ENCODE results near the gene TMPRSS11A.

Gene TMPRSS11A

DNA sequence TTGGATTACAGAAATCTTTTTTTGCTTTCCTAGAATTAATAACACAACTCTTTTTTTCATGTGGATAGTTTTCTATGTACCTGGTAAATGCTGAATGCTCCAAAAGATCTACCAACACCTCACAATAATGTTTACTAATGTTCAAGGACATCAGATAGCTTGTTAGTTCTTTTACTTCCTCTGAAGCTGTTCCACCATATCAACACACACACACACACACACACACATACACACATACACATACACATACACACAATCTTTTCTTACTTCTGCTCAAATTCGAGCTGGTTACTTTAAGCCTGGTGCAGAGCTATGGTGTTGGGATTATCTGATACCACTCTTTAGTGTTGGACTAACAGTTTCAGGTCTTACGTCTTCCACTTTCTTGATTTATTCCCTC is 51.2 kb downstream of the TMPRSS11A start:
- no peak for DNase-seq

- no peak for DNase-seq
These were observed 51.7 kb downstream of the TMPRSS11A start for GRCh38 chr4:67911638-67912037.

- DNase-seq: no peak
These were observed 52.2 kb downstream of the TMPRSS11A start for GRCh38 chr4:67911141-67911540.

- no peak for DNase-seq
These were observed 52.7 kb downstream of the TMPRSS11A start for GRCh38 chr4:67910585-67910905.

- DNase-seq: no peak
These were observed 53.2 kb downstream of the TMPRSS11A start for GRCh38 chr4:67909905-67910584.

DNA sequence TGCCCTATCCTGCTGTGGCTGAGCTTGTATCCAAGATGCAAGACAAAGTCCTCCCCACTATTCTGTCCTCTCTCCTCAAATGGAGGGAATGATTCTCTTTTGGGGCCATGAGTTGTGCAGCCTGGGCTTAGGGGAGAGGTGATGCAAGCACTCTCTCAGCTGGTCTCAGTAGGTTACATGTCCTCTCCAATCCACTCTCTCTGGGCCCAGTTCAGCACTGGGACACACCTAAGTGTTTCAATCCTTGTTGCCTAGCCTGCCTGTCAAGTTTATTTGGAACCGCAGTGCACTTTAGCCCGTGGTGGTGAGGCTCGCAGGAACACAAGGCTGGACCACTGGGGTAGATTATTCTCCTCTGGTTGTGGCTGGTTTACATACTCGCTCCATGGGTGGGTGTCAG is 55.6 kb downstream of the TMPRSS11A start:
- DNase-seq: no peak

- DNase-seq: no peak
These were observed 64.2 kb downstream of the TMPRSS11A start for GRCh38 chr4:67899096-67899495.

GRCh38 chr4:67897686-67898085 is 65.6 kb downstream of the TMPRSS11A start:
- no peak for DNase-seq

GRCh38 chr4:67896421-67897065 is 66.8 kb downstream of the TMPRSS11A start:
- DNase-seq: no peak

GRCh38 chr4:67894659-67895058 is 68.6 kb downstream of the TMPRSS11A start:
- no peak for DNase-seq

DNA sequence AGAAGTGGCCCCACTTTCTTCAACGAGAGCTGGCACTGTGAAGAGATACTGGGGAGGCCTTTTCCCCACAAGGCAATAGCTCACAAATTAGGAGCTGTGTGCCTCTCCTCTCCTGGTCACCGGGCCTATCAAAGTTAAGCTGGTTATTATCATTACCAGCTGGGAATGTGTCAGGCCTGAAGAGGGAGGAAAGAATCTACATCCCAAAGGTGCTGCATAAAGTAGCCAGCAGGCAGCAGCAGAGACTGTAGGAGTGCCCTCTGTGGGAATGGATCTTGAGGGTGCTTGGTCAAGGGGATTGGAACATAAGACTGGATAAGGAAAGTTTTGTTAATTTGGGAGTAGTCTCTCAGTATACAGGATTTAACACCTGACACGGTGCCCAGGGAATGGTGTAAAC is 70.4 kb downstream of the TMPRSS11A start:
- DNase-seq: no peak

- DNase-seq: no peak
These were observed 71.0 kb downstream of the TMPRSS11A start for GRCh38 chr4:67892253-67892652.

DNA sequence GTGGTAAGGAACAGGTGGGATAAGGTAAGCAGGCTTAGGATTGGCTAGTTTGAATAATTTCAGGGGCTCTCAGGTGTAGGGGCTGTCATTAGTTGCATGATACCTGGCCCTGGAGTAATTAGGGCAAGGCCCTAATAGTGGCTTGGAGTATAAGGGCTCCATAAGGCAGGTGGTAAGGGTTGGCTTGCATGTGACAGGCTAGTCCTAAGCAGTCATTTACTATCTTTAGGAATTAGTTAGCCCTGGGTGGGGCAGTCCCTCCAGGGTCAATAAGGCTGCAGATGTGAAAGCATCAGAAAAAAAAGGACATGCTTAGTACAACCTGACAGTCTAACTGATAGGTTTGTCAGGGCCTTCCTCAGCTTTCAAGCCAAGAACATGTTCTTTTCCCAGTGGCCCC is 71.6 kb downstream of the TMPRSS11A start:
- DNase-seq: no peak

DNA sequence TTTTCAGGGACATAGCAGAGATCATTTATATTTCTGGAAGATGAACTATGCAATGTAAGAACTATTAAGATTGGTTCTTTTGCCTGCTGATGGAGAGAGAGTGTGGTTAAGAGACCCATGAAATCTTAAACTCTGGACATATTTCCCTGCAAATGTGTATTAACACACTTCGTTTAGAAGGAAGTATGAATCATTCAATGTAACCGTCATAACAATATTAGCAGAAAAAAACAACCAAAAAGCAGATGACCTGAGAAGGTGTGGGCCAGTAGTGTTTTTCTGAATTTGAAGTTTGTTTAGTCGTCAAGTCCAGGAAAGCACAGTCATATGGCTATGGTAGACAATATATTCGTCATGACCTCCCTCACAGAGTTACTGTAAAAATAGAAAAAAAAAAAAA is 77.0 kb downstream of the TMPRSS11A start:
- DNase-seq: peak; percentile 31

- peak; percentile 95 for DNase-seq
These were observed 77.5 kb downstream of the TMPRSS11A start for GRCh38 chr4:67885762-67886161.

- no peak for DNase-seq
These were observed 78.6 kb downstream of the TMPRSS11A start for GRCh38 chr4:67884701-67885100.

DNA sequence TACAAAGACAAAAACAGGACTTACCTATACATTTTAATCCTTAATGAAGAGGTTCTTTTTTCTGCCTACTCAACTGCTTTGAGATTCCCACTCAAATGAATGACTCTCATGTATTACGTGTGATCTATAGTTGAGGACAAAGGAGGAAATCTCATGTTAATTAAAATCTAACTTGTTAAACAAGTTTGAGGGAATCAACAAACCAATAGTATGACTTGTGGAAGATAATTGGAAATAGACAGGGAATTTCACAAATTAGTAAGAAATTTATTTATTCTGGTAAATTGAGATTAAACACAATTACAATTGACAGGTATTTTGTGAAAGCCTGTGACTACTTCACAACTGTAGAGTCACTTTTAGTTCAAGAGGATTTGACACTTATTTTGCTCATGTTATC is 79.4 kb downstream of the TMPRSS11A start, which contains the start of gene TMPRSS11D:
TMPRSS11D (minus strand) TSS at position 101 of the 400 bp plus-strand sequence; CDS start at position 32, 69 bp downstream.
- DNase-seq: no peak

GRCh38 chr4:67883458-67883857 is 79.8 kb downstream of the TMPRSS11A start:
- DNase-seq: no peak

- no peak for DNase-seq
These were observed 82.3 kb downstream of the TMPRSS11A start for GRCh38 chr4:67880866-67881610.

DNA sequence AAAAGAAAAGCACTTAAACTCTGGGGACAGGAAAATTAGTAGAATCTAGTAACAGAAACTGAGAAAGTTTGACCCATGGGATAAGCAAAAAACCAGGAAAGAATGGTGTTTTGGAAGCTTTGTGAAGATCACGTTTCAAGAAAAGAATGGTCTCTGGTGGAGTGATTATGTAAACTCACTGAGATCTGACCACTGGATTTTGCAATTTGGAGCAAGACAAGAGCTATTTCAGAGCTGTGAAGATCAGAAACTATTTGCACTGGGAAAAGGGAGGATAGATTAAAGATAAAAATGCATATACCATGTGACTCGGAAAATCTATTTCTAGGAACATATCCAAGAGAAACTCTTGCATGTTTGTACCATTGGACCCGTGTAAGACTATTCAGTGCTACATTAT is 83.8 kb downstream of the TMPRSS11A start:
- DNase-seq: no peak

DNA sequence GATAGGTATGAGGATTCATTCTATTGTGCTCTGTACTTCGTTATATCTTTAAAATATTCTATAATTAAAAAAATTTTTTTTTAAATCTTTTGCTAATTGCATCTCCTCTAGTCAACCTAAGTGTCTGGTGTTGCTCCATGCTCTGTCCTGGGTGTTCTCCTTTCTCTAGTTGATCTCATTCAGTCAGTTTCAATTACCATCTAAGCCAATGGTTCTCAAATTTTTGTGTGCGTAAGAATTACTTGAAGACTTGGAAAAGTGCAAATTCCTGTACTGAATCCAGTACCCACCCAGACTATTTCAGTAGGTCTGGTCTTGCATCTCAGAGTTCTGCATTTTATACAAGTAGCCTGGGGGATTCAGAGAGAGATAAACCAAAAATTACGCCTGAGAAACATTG is 86.2 kb downstream of the TMPRSS11A start:
- no peak for DNase-seq

- peak; percentile 63 for DNase-seq
These were observed 88.3 kb downstream of the TMPRSS11A start for GRCh38 chr4:67874986-67875385.

- DNase-seq: no peak
These were observed 90.2 kb downstream of the TMPRSS11A start for GRCh38 chr4:67873116-67873515.

DNA sequence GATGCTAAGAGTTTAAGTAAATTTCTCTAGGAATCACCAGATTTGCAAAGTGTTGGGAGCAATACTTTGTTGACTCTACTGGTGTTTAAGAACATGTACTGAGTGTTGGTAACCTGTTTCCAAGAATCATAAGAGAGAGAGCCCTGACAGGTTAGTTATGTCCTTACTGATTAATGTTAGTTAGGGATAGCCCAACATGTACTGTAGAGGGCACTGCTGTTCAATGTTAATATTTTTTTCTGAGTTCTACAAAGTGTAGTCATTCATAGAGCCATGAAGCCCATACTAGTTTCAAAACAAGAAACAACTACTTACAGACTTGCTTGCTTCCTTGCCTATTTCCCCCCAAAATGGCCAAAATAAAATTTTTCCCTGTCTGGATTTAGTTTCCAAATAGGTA is 91.4 kb downstream of the TMPRSS11A start:
- peak; percentile 56 for DNase-seq

Measured in fibroblast of skin of abdomen (primary cell).